Kidney (tissue), 14 donors: ENCODE data around the gene OSBPL10. TPM values are rescaled to one million over a fixed set of nuclear protein-coding genes. Genes with fewer than 3 reads are reported as not detected.

Experiments
- DNase-seq, 5 donors: peaks; one replicate each; pipeline ENCODE4 v3.0.0-alpha.2; 2013 to 2020
- FAIRE-seq: peaks from 2 replicates; lab custom pipeline; 2012; peaks lifted over from hg19 to GRCh38; lab: Jason Lieb, UNC
- H3K27ac ChIP-seq, 2 donors: one replicate each; pipeline ENCODE4 v1.7.0; 2013; ENCODE audit warnings: low read depth in 2 of 2, low read length in 2 of 2, inconsistent platforms in 1 of 2
- H3K27me3 ChIP-seq: one replicate; pipeline ENCODE4 v1.7.1; 2013; ENCODE audit warnings: low read length, inconsistent platforms; ENCODE audit not compliant: control insufficient read depth, insufficient read depth
- H3K36me3 ChIP-seq, 3 donors: one replicate each; pipeline versions ENCODE4 v1.7.0 to v1.7.1; 2013; ENCODE audit warnings: low read length in 3 of 3, control low read depth in 1 of 3, inconsistent platforms in 1 of 3; ENCODE audit not compliant: insufficient read depth in 3 of 3, control insufficient read depth in 2 of 3
- H3K4me1 ChIP-seq, 3 donors: one replicate each; pipeline versions ENCODE4 v1.7.0 to v1.7.1; 2013; ENCODE audit warnings: low read length in 3 of 3, inconsistent platforms in 1 of 3, low read depth in 1 of 3; ENCODE audit not compliant: control insufficient read depth in 2 of 3, insufficient read depth in 2 of 3
- H3K4me3 ChIP-seq, 3 donors: one replicate each; pipeline versions ENCODE4 v1.7.0 to v1.8.1; 2013; ENCODE audit warnings: low read length in 3 of 3, control low read depth in 1 of 3, inconsistent platforms in 1 of 3
- H3K9ac ChIP-seq, 3 donors: one replicate each; pipeline versions ENCODE4 v1.7.0 to v1.7.1; 2013; ENCODE audit warnings: low read length in 3 of 3, control low read depth in 1 of 3, inconsistent platforms in 1 of 3
- H3K9me3 ChIP-seq, 3 donors: one replicate each; pipeline versions ENCODE4 v1.7.0 to v1.7.1; 2013; ENCODE audit warnings: low read length in 3 of 3, control low read depth in 1 of 3, inconsistent platforms in 1 of 3; ENCODE audit not compliant: control insufficient read depth in 2 of 3, insufficient read depth in 1 of 3
- intact Hi-C: fragments of 100-400 bp; cut with DNase I; formaldehyde crosslinking; loops from one replicate; pipeline ENCODE4 v1.11.1; 2022
- polyA plus RNA-seq: library from polyadenylated mRNA; stranded (reverse); fragments of 350-450 nt; fragmentation: Illumina TruSeq; extraction: RNeasy Lipid Tissue Mini Kit (QIAGEN cat#74804); gene quantifications from one replicate; pipeline ENCODE4 v1.2.3, GENCODE V29; 2014; ENCODE audit warnings: low read depth, low replicate concordance; ENCODE audit not compliant: insufficient read depth
- total RNA-seq: library from RNA; stranded (reverse); fragmentation: NEBNext Ultra II Directional; extraction: Animal tissue kit (Norgen Biotek cat#: 25700); gene quantifications from one replicate; pipeline ENCODE4 v1.2.1, GENCODE V29; 2021
- TF ChIP-seq, protein P1 (sequence below): IDR thresholded peaks from 3 replicates; pipeline ENCODE4 v1.5.1; 2012; ENCODE audit warnings: mild to moderate bottlenecking, moderate library complexity, borderline replicate concordance; ENCODE audit not compliant: insufficient read depth; ENCODE audit errors: extremely low read depth
- donor health status: control.
- donor health status: control.
- donor health status: control.
- donor health status: control.
- donor health status: control.
- donor health status: DM: yes; HTN: yes; CAD: no.
- donor health status: Normal renal cell carcinoma (clear cell type).

Gene OSBPL10
- total and polyA plus RNA-seq, 2 donors from 2014 or later: 11.8 to 89.3 TPM

GRCh38 chr3:31911124-31911523 lies 69.9 kb downstream of the OSBPL10 start:
- H3K9ac ChIP-seq: no peak overlapping the region
- H3K27me3 ChIP-seq: no peaks in the 10 kb centered on the region
- DNase-seq (no peak), FAIRE-seq (no peak)
- intact Hi-C loops: no loop called here
- no peaks in the 10 kb centered on the region for H3K9me3 ChIP-seq
- TF ChIP-seq, protein P1, sequence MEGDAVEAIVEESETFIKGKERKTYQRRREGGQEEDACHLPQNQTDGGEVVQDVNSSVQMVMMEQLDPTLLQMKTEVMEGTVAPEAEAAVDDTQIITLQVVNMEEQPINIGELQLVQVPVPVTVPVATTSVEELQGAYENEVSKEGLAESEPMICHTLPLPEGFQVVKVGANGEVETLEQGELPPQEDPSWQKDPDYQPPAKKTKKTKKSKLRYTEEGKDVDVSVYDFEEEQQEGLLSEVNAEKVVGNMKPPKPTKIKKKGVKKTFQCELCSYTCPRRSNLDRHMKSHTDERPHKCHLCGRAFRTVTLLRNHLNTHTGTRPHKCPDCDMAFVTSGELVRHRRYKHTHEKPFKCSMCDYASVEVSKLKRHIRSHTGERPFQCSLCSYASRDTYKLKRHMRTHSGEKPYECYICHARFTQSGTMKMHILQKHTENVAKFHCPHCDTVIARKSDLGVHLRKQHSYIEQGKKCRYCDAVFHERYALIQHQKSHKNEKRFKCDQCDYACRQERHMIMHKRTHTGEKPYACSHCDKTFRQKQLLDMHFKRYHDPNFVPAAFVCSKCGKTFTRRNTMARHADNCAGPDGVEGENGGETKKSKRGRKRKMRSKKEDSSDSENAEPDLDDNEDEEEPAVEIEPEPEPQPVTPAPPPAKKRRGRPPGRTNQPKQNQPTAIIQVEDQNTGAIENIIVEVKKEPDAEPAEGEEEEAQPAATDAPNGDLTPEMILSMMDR: no peak
- H3K4me1 ChIP-seq: peaks cover 0 to 17% (median 9%) of the 10 kb centered on the region in 3 donors
- H3K27ac ChIP-seq: no peak overlapping the region
- no peaks in the 10 kb centered on the region for H3K36me3 ChIP-seq
- H3K4me3 ChIP-seq: no peak overlapping the region

GRCh38 chr3:31909455-31909854 lies 71.6 kb downstream of the OSBPL10 start:
- H3K36me3 ChIP-seq: no peaks in the 10 kb centered on the region
- no peak for DNase-seq
- no peak for FAIRE-seq

GRCh38 chr3:31908391-31909097 lies 72.5 kb downstream of the OSBPL10 start:
- TF ChIP-seq, protein P1: peak; percentile 39
- FAIRE-seq (peak; percentile 88), DNase-seq (peak in 2 of 5 donors; percentile 43 to 62)

More at GRCh38 chr3:31909455-31909854, 71.6 kb downstream of the OSBPL10 start:
- peaks cover 0 to 20% (median 10%) of the 10 kb centered on the region in 3 donors for H3K4me1 ChIP-seq
- no peaks in the 10 kb centered on the region for H3K27me3 ChIP-seq
- H3K9ac ChIP-seq: no peak overlapping the region
- peak overlapping the region; percentile 5 to 42 for H3K27ac ChIP-seq
- H3K4me3 ChIP-seq: no peak overlapping the region
- TF ChIP-seq, protein P1: no peak
- H3K9me3 ChIP-seq: no peaks in the 10 kb centered on the region
- intact Hi-C loops: no loop called here

More at GRCh38 chr3:31908391-31909097, 72.5 kb downstream of the OSBPL10 start:
- H3K4me3 ChIP-seq: peak overlapping the region in 1 of 3 donors; percentile 6
- H3K27me3 ChIP-seq: no peaks in the 10 kb centered on the region
- no peak overlapping the region for H3K9ac ChIP-seq
- intact Hi-C loops: no loop called here
- peaks cover 0 to 20% (median 14%) of the 10 kb centered on the region in 3 donors for H3K4me1 ChIP-seq
- H3K36me3 ChIP-seq: no peaks in the 10 kb centered on the region
- H3K27ac ChIP-seq: no peak overlapping the region
- no peaks in the 10 kb centered on the region for H3K9me3 ChIP-seq
